Activated naive CD4-positive, alpha-beta T cell treated with anti-CD3 and anti-CD28 coated beads, Interleukin-2, amount 10 ng/mL, durations not matched to agents 7 days and 5 days (primary cell): ENCODE results near the gene DYNLL2.
"Not testable (repeated sequence)": the region's sequence is repeated elsewhere in the genome, so short reads cannot be mapped to it uniquely, and the experiment has no call there.

Experiments
- CTCF ChIA-PET: fragments of 350-600 bp; sonication (Branson Sonifier 250); formaldehyde crosslinking; loops from one replicate; lab custom pipeline; 2021; ENCODE audit warnings: antibody characterized with exemption; lab: Charles Lee
- DNase-seq: peaks from one replicate; pipeline ENCODE4 v3.0.0-alpha.2; 2020
- H3K27ac Mint-ChIP-seq: one replicate; pipeline ENCODE4 v1.8.0; 2021; ENCODE audit warnings: mild to moderate bottlenecking, moderate library complexity, mixed read lengths
- H3K27me3 Mint-ChIP-seq: one replicate; pipeline ENCODE4 v1.8.0; 2021; ENCODE audit warnings: mild to moderate bottlenecking, mixed read lengths
- H3K36me3 Mint-ChIP-seq: one replicate; pipeline ENCODE4 v1.8.0; 2021; ENCODE audit warnings: mixed read lengths
- H3K4me1 Mint-ChIP-seq: one replicate; pipeline ENCODE4 v1.8.0; 2021; ENCODE audit warnings: mixed read lengths
- H3K4me3 Mint-ChIP-seq: one replicate; pipeline ENCODE4 v1.8.0; 2021; ENCODE audit warnings: mild to moderate bottlenecking, moderate library complexity, mixed read lengths
- H3K9me3 Mint-ChIP-seq: one replicate; pipeline ENCODE4 v1.8.0; 2021; ENCODE audit warnings: mixed read lengths

Gene DYNLL2

GRCh38 chr17:58052945-58053715 is 30.1 kb upstream of the DYNLL2 start:
- H3K4me3 Mint-ChIP-seq: no peak overlapping the region
- no peak for DNase-seq
- no peaks in the 10 kb centered on the region for H3K9me3 Mint-ChIP-seq
- H3K27me3 Mint-ChIP-seq: peaks cover 30% of the 10 kb centered on the region
- peaks cover 11% of the 10 kb centered on the region for H3K4me1 Mint-ChIP-seq
- peak overlapping the region; percentile 15 for H3K27ac Mint-ChIP-seq
- H3K36me3 Mint-ChIP-seq: no peaks in the 10 kb centered on the region
- CTCF ChIA-PET: no interaction called here

GRCh38 chr17:58054641-58055040 is 28.6 kb upstream of the DYNLL2 start:
- DNase-seq: no peak
- H3K36me3 Mint-ChIP-seq: no peaks in the 10 kb centered on the region
- CTCF ChIA-PET: no interaction called here
- H3K4me1 Mint-ChIP-seq: peaks cover 11% of the 10 kb centered on the region
- no peak overlapping the region for H3K4me3 Mint-ChIP-seq
- peaks cover 28% of the 10 kb centered on the region for H3K27me3 Mint-ChIP-seq
- H3K27ac Mint-ChIP-seq: no peak overlapping the region
- no peaks in the 10 kb centered on the region for H3K9me3 Mint-ChIP-seq

GRCh38 chr17:58056476-58056875 is 26.7 kb upstream of the DYNLL2 start:
- Mint-ChIP-seq H3K4me3 (no peak overlapping the region), H3K27ac (no peak overlapping the region), H3K36me3 (no peaks in the 10 kb centered on the region), H3K27me3 (peaks cover 39% of the 10 kb centered on the region), H3K4me1 (peaks cover 13% of the 10 kb centered on the region), H3K9me3 (no peaks in the 10 kb centered on the region)
- CTCF ChIA-PET: no interaction called here
- no peak for DNase-seq

GRCh38 chr17:58059141-58059540 is 24.1 kb upstream of the DYNLL2 start:
- Mint-ChIP-seq H3K4me1 (peaks cover 2% of the 10 kb centered on the region), H3K27me3 (peaks cover 34% of the 10 kb centered on the region), H3K9me3 (no peaks in the 10 kb centered on the region), H3K4me3 (no peak overlapping the region), H3K27ac (no peak overlapping the region), H3K36me3 (no peaks in the 10 kb centered on the region)
- no peak for DNase-seq
- CTCF ChIA-PET: no interaction called here

- H3K27me3 Mint-ChIP-seq: peaks cover 36% of the 10 kb centered on the region
- no peaks in the 10 kb centered on the region for H3K36me3 Mint-ChIP-seq
- peak overlapping the region; percentile 43 for H3K27ac Mint-ChIP-seq
- DNase-seq: no peak
- no peaks in the 10 kb centered on the region for H3K9me3 Mint-ChIP-seq
- peaks cover 2% of the 10 kb centered on the region for H3K4me1 Mint-ChIP-seq
- CTCF ChIA-PET: no interaction called here
- H3K4me3 Mint-ChIP-seq: no peak overlapping the region
These were observed 22.5 kb upstream of the DYNLL2 start for GRCh38 chr17:58060596-58061191.

- Mint-ChIP-seq H3K36me3 (no peaks in the 10 kb centered on the region), H3K4me1 (peaks cover 2% of the 10 kb centered on the region), H3K9me3 (no peaks in the 10 kb centered on the region), H3K4me3 (no peak overlapping the region), H3K27ac (no peak overlapping the region), H3K27me3 (peaks cover 40% of the 10 kb centered on the region)
- CTCF ChIA-PET: no interaction called here
- no peak for DNase-seq
These were observed 21.5 kb upstream of the DYNLL2 start for GRCh38 chr17:58061672-58062071.

- Mint-ChIP-seq H3K4me3 (no peak overlapping the region), H3K27me3 (peaks cover 46% of the 10 kb centered on the region), H3K36me3 (no peaks in the 10 kb centered on the region), H3K27ac (no peak overlapping the region), H3K9me3 (no peaks in the 10 kb centered on the region), H3K4me1 (peaks cover 2% of the 10 kb centered on the region)
- CTCF ChIA-PET: no interaction called here
- DNase-seq: no peak
These were observed 18.0 kb upstream of the DYNLL2 start for GRCh38 chr17:58065238-58065637.

GRCh38 chr17:58066401-58066800 is 16.8 kb upstream of the DYNLL2 start:
- peaks cover 47% of the 10 kb centered on the region for H3K27me3 Mint-ChIP-seq
- no peak overlapping the region for H3K4me3 Mint-ChIP-seq
- H3K9me3 Mint-ChIP-seq: no peaks in the 10 kb centered on the region
- H3K4me1 Mint-ChIP-seq: no peaks in the 10 kb centered on the region
- CTCF ChIA-PET: no interaction called here
- no peak for DNase-seq
- no peak overlapping the region for H3K27ac Mint-ChIP-seq
- no peaks in the 10 kb centered on the region for H3K36me3 Mint-ChIP-seq

GRCh38 chr17:58072862-58073261 is 10.4 kb upstream of the DYNLL2 start:
- Mint-ChIP-seq H3K36me3 (no peaks in the 10 kb centered on the region), H3K4me1 (no peaks in the 10 kb centered on the region), H3K27ac (no peak overlapping the region), H3K4me3 (no peak overlapping the region), H3K27me3 (peaks cover 47% of the 10 kb centered on the region), H3K9me3 (no peaks in the 10 kb centered on the region)
- DNase-seq: no peak
- CTCF ChIA-PET: no interaction called here

GRCh38 chr17:58073266-58073665 is 10.0 kb upstream of the DYNLL2 start:
- H3K9me3 Mint-ChIP-seq, CTCF ChIA-PET, H3K4me3 Mint-ChIP-seq, DNase-seq, H3K4me1 Mint-ChIP-seq, H3K27ac Mint-ChIP-seq, H3K36me3 Mint-ChIP-seq: not testable (repeated sequence)
- H3K27me3 Mint-ChIP-seq: peaks cover 49% of the 10 kb centered on the region

- H3K9me3 Mint-ChIP-seq, H3K36me3 Mint-ChIP-seq, H3K4me3 Mint-ChIP-seq, DNase-seq, H3K27ac Mint-ChIP-seq, H3K4me1 Mint-ChIP-seq: not testable (repeated sequence)
- CTCF ChIA-PET: interaction anchor here (0.8 kb wide), 1 partner anchor 503 kb away, joined by 5 read pairs; no protein-coding TSS in a partner anchor
- H3K27me3 Mint-ChIP-seq: peaks cover 53% of the 10 kb centered on the region
These were observed 8.8 kb upstream of the DYNLL2 start for GRCh38 chr17:58074406-58074805.

- CTCF ChIA-PET: no interaction called here
- Mint-ChIP-seq H3K4me1 (peaks cover 6% of the 10 kb centered on the region), H3K36me3 (no peaks in the 10 kb centered on the region), H3K4me3 (no peak overlapping the region), H3K9me3 (no peaks in the 10 kb centered on the region), H3K27ac (no peak overlapping the region), H3K27me3 (peaks cover 61% of the 10 kb centered on the region)
- no peak for DNase-seq
These were observed 3.8 kb upstream of the DYNLL2 start for GRCh38 chr17:58079300-58080033.

- Mint-ChIP-seq H3K36me3 (peaks cover 15% of the 10 kb centered on the region), H3K4me3 (no peak overlapping the region), H3K9me3 (no peaks in the 10 kb centered on the region), H3K27ac (no peak overlapping the region), H3K27me3 (peaks cover 50% of the 10 kb centered on the region), H3K4me1 (peaks cover 29% of the 10 kb centered on the region)
- DNase-seq: no peak
- CTCF ChIA-PET: no interaction called here
These were observed 1.4 kb upstream of the DYNLL2 start for GRCh38 chr17:58081646-58082340.

GRCh38 chr17:58082341-58082869 is 814 bp upstream of the DYNLL2 start:
- H3K4me3 Mint-ChIP-seq: peak overlapping the region; percentile 26
- H3K27me3 Mint-ChIP-seq: peaks cover 44% of the 10 kb centered on the region
- H3K36me3 Mint-ChIP-seq: peaks cover 21% of the 10 kb centered on the region
- no peaks in the 10 kb centered on the region for H3K9me3 Mint-ChIP-seq
- H3K4me1 Mint-ChIP-seq: peaks cover 34% of the 10 kb centered on the region
- peak overlapping the region; percentile 79 for H3K27ac Mint-ChIP-seq
- CTCF ChIA-PET: no interaction called here
- DNase-seq: no peak
